Measurements from ENCODE around the gene ZSCAN5B.

DNA sequence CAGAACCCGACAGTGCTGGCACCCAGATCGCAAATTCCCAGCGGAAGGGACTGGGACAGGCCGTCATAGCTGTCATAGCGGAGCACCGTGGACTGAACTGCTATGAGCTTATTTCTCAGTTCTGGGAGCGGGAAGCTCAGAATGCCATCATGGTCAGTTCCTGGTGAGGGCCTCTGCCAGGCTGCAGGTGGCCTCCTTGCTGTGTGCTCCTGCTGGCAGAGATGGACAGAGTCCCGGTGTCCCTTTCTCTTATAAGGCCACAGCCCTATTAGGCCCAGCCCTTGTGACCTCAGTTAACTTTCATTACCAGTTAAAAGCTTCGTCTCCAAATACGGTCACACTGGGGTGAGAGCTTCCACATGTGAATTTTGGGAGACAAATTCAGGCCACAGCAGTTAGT, 51.9 kb downstream of the ZSCAN5B start:
- TF ChIP-seq, protein P1, sequence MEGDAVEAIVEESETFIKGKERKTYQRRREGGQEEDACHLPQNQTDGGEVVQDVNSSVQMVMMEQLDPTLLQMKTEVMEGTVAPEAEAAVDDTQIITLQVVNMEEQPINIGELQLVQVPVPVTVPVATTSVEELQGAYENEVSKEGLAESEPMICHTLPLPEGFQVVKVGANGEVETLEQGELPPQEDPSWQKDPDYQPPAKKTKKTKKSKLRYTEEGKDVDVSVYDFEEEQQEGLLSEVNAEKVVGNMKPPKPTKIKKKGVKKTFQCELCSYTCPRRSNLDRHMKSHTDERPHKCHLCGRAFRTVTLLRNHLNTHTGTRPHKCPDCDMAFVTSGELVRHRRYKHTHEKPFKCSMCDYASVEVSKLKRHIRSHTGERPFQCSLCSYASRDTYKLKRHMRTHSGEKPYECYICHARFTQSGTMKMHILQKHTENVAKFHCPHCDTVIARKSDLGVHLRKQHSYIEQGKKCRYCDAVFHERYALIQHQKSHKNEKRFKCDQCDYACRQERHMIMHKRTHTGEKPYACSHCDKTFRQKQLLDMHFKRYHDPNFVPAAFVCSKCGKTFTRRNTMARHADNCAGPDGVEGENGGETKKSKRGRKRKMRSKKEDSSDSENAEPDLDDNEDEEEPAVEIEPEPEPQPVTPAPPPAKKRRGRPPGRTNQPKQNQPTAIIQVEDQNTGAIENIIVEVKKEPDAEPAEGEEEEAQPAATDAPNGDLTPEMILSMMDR (IDR thresholded peaks at IDR 0.05) = no peak
- TF ChIP-seq POLR2A (IDR thresholded peaks at IDR 0.05) = no peak

Measured in thyroid gland (tissue), 4 donors.